Myocyte (in vitro differentiated cells): Measurements from ENCODE around the gene POLR3K. TPM values are rescaled to one million over a fixed set of nuclear protein-coding genes. Genes with fewer than 3 reads are reported as not detected.
A peak's percentile ranks its signal among the peaks of the same experiment; 100 is the strongest.

Source experiments
- DNase-seq: peaks from one replicate; pipeline ENCODE4 v3.0.0-alpha.2; 2012; ENCODE audit warnings: low read depth
- total RNA-seq: library from RNA; depleted of rRNA; stranded (reverse); fragments of >200 nt; gene quantifications from 2 replicates; pipeline ENCODE4 v1.2.3, GENCODE V29; 2014

Gene POLR3K
- total RNA-seq, 1 donor from 2014 or later, result 3.8 TPM

DNA sequence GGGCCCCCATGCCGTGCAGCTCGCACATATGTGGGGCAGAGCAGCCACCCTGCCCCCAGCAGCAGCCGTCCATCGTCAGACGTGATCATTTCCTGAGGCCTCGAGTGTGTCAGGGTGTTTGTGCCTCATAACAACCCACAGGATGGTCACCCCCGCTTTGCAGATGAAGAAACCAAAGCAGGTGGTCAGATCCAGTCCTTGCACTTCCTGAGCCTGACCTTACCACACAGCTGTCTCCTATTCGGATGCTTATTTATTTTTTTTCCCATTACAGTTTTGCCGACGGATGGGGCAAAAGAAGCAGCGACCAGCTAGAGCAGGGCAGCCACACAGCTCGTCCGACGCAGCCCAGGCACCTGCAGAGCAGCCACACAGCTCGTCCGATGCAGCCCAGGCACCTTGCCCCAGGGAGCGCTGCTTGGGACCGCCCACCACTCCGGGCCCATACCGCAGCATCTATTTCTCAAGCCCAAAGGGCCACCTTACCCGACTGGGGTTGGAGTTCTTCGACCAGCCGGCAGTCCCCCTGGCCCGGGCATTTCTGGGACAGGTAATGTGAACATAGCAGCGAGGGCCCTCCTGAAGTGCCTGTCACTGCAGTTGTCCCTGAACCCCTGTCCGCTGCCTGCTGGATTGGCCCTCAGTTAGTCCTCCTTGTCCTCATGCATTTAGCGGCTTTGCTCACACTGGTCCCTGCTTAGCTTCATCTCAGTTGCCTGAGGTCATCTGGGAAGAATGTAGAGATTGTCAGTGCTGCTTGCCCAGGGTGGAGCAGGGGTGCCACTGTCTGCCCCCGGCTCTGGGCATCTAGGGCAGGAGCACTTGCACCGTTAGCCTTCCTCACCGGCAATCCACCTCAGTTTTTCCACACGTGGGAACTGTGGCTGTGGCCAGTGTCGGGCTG, 26.0 kb upstream of the POLR3K start:
- DNase-seq, result peak; percentile 75

DNA sequence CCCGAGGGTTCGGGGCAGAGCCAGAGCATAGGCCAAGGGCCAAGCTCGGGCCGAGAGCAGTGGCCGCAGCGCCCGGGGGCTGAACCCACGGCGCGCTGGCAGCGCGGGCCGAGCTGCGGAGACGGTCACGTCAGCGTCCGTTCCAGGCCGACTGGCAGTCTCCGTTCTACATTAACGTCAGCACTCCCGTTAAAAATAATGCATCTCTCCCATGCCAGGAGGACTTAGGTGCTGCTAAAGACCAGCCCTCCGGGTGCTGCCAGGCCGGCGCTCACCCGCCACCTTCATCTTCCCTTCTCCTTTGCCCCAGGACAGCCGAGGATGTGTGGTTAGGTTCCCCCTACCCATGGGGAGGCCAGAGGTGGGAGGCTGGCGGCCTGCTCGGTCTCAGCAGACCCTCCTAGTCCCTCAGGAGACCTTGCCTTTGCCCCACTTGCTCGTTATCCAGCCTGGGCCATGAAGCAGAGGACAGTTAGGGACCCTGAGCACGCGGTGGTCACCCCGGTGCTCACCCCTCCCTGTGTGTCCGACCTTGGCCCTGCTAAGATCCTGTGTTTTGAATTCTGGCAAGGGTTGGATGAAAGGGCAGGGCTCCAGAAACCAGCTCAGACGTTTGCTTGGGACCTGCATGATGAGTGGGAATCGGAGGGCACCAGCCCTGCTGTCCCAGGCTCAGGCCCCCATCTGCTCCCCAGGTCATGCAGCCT, 25.2 kb upstream of the POLR3K start:
- peak; percentile 39 for DNase-seq

DNA sequence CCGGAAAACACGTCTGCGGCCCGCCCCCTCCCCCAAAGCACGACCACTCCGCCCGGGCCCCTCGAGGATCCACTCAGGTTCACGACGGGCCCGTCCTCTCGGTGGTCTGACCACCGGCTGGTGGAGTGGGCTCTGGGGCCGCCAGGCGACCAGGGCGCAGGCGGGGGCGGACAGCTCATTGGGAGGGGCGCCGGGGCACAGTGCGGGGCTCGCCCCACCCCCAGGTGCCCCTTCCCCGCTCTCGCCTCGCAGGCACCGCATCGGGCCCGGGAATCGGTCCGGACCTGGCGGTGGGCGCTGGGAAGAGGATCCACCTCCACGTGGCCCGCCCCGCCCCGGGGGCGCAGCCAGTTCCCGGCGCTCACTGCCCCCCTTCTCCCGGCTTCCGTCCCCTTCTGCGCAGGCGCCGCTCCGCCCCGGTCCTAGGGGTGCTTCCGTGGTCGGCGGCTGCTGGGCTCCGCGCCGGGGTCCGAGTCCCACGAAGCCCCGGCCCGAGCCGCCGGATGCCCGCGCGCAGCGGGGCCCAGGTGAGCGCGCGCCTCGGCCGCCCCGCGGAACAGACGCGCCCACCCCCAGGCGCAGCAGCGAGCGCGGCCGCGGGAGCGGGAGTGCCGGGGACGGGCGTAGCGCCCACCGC, 24.5 kb upstream of the POLR3K start, which contains the start of gene MPG:
Gene MPG (plus strand): TSS at position 419 of the 637 bp plus-strand sequence. CDS start 85 bp downstream, at position 504.
- DNase-seq, result peak; percentile 87

DNA sequence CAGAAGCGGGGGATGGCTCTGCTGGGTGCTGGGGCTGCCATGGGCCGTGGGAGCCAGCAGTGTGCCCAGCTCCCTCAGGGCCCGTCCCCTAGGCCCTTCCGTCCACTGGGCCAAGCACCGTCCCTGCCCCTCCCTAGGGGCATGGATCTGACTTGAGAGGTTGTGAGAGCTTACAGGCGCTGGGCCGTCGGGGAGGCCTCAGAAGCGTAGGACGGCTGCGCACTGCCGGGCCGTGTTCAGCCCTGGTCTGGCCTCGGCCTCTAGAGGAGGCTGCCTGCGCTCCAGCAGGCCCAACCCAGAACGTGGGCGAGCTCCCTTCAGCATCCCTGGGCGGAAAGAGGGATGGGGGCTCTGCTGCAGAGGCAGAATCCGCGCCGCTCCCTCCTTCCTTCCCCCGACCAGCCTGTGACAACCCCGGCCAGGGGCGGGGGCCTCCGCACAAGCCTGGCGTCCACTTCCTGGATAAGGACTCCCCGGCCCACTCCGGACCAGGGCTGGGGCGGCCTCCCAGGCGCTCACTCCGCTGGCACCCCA, 23.9 kb upstream of the POLR3K start:
- peak; percentile 42 for DNase-seq

DNA sequence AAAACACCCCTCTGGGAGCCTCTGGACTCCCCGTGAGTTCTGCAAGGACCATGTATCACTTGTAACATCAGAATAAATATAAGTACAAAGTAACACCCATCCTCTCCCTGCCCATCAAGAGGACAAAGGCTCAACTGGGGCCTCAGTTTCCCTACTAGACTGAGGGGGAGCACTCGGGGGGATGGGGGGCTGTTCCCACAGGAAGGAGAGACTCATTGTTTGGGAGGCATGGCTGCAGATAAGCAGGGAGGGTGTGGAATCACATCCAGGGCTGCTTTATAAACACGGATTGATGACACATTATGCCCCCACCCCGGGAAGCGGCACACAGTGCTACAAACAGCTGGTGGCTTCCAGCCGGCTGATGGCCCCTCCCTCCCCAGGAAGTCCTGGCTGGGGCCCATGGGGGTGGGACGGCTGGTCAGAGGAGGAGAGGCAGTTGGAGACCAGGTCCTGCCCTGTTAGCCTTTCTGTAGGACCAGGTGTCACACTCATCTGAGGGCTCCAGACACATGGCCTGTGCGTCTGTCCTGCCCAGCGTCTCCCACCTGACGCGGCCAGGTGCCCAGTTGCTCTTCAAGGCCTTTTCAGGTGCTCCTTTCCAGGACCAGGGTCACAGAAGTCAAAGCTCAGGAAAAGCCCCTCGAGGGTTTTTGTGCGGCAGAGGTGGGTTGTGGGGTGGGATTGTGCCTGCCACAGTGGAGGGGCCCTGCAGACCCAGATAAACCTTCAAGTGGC, 23.3 kb upstream of the POLR3K start:
- DNase-seq, result peak; percentile 92

DNA sequence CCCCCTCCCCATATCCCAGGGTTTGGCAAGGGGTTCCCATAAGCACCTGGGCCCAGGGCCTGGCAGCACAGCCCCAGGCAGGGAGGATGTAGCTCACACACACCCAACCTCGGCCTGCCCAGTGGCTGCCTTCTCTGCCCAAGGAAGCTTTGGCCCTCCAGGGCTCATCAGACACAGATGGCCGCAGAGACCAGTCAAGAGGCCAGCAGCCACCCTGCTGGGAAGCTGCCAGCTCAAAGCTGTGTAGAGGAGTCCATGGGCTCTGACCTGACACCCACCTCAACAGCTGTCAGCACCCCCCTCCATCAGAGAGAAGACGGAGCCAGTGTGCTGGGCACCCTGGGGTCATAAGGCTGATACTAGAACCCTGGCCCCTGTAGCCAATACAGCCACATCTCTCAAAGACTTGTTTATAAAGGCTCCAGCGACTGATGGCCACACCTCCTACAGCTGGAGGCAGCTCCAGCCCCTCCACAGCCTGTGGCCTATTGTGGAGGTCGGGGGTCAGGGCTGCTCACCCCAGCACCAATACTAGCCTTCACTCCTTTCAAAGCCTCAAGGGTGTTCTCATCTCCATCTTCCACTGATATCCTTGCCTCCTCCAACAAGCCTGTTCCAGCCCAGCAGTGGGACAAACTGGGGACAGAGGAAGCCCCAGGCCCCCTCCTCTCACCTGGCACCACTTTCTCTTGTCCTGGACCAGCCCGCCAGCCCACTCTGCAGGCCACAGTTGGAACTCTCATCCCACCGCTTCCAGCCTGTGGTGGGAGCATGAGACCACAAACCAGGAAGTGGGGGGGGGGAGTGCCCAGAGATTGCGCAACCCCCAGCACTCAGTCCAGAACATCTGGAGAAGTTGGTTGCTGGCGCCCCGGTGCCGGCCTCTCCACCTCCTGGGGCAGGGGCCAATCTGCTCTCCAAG, 22.4 kb upstream of the POLR3K start:
- peak; percentile 79 for DNase-seq

DNA sequence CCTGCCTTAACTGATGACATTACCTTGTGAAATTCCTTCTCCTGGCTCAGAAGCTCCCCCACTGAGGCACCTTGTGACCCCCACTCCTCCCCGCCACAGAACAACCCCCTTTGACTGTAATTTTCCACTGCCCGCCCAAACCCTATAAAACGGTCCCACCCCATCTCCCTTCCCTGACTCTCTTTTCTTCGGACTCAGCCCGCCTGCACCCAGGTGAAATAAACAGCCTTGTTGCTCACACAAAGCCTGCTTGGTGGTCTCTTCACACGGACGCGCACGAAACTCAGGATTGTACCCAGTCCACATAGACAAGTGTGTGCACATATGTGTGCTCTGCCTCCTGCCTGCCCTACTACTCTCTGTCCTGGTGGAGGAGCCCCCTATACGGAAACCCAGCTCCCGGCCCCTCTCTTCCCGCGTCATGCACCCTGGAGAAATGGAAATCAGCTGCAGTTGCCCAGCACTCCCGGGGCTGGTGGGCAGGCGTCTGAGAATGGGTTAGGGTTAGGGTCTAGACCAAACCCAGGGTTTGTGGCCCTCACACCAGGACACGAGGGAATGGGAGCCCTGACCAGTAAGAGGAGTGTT, 21.4 kb upstream of the POLR3K start:
- no peak for DNase-seq

DNA sequence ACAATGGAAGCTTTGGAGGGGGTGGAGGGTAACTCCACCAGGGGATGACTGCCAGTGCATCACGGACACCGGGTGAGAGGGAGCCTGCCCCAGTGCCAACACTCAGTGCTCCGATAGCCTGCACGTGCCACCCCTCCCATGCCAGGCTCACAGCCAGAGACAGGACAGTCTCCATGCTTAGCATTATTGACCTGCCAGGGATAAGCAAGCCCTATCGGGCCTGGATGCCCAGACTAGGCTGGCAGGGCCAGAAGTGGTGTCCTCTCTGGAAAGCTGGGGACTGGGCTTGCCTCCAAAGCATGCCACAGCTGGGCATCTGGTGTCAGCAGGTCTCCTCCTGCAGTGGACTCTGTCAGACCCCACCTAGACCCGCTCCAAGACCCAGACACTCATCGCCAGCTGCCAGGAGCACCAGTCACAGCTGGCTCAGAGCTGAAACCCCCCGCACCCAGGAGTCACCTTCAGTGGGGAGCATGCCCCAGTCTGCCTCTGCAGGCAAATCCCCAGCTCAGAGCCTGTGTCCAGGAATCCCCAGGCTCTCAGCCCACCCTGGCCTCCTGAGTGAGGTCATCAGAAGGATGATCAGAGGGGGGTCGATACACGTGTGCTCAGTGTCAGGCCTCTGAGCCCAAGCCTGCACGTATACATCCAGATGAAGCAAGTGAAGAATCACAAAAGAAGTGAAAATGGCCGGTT, 20.8 kb upstream of the POLR3K start:
- DNase-seq, result no peak

DNA sequence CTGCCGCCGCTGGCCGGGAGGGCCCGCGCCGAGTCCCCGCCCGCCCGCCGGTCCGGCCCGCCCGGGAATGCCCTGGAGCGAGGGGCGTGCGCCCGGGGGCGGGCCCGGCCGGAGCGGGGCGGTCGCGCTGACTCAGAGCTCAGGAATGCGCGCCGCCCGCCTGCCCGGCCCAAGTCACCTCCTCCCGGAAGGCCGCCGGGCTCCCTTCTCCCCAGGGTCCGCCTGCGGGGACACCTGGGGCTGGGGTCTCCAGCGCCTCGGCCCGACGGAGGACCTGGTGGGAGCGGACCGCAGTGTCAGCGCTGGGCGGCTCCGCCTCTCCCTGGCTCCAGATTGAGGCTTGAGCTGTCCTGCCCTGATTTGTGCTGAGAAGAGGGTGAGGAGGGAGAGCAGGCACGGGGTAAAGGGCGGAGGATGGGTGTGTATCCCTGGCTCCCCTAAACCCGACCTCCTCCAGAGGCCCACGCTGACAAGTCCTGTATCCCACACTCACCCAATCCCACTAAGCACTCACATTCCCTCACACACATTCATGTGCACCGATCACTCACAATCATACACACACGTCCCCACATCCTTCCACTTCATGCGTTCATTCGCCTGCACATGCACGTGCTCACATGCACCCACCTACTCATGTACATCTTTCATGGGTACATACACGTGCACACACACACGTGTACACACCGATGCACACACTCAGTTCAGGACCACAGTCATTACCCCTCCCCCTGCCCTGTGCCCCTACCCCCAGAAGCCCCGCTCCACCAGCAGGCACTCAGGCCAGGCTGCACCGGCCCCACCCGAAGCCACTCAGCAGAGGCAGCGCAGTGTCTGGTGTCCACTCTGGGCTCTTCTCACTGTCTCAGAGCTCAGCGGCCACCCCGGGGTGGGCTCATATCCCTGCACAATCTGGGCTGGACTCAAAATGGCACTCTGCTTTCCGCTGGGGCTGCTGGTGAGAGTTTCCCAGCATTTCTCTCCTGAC, 19.4 kb upstream of the POLR3K start, which contains the start of gene RHBDF1:
Gene RHBDF1 (minus strand): TSS at position 71 of the 988 bp plus-strand sequence. CDS start 7,616 bp downstream, outside the sequence.
- peak; percentile 67 for DNase-seq

DNA sequence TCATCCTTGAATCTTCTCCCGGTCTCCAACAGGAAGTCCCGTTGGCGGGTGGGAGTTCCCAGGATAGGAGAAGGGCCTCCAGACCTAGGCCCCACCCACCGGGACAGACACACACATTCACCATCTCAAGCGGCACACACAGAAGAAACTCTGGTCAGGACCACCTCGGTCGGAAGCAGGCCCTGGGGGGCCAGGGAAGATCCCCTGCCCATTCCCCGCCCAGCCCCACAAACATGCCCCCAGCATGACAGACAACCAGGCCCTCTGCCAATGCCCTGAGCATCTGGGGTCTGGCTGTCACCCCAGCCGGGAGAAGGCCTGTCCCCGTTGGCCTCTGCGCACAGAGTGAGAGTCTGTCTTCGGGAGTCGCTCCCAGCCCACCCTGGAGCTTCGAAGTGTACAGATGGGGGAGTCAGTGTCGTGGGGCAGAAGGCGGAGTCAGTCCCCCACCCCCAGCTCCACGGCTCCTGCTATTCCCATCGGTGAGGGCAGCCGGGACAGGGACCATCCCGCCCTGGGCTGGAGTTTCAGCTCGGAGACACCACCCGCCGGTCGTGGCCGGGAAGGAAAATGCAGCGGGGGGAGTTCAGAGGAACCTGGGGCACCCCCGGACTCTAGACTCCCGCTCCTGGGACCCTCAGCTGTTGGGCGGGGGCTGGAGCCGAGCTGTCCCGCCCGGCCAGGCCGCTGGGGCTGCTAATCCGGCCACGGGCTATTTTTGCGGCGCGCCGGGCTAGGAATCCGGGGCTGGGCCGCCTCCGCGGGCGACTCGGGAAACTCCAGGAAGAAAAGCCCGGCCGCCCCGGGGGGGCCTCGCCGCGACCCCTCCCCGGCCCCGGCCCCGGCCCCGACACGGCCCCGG, 18.4 kb upstream of the POLR3K start:
- DNase-seq, result peak; percentile 80

DNA sequence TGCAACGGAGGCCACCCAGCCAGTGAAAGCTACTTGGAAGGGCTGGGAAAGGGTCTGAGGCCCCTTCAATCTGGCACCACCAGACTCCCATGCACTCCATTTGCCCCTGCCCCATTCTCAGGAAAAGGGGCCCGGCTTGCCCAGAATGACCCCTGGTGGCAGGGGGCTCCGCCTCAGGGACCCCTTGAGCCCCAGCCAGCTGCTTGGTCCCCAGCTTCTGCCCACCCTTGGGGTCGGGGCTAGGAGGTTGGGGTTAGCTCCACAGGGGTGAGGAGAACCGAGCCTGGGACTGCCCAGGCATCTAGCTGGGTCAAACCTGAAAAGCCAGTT, 17.8 kb upstream of the POLR3K start:
- no peak for DNase-seq

DNA sequence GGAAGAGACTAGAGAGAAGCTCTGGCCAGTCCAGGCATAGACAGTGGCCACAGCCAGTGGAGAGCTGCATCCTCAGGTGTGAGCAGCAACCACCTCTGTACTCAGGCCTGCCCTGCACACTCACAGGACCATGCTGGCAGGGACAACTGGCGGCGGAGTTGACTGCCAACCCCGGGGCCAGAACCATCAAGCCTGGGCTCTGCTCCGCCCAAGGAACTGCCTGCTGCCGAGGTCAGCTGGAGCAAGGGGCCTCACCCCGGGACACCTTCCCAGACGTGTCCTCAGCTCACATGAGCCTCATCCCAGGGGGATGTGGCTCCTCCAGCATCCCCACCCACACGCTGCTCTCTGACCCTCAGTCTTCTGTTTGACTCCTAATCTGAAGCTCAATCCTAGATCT, 15.8 kb upstream of the POLR3K start:
- no peak for DNase-seq

DNA sequence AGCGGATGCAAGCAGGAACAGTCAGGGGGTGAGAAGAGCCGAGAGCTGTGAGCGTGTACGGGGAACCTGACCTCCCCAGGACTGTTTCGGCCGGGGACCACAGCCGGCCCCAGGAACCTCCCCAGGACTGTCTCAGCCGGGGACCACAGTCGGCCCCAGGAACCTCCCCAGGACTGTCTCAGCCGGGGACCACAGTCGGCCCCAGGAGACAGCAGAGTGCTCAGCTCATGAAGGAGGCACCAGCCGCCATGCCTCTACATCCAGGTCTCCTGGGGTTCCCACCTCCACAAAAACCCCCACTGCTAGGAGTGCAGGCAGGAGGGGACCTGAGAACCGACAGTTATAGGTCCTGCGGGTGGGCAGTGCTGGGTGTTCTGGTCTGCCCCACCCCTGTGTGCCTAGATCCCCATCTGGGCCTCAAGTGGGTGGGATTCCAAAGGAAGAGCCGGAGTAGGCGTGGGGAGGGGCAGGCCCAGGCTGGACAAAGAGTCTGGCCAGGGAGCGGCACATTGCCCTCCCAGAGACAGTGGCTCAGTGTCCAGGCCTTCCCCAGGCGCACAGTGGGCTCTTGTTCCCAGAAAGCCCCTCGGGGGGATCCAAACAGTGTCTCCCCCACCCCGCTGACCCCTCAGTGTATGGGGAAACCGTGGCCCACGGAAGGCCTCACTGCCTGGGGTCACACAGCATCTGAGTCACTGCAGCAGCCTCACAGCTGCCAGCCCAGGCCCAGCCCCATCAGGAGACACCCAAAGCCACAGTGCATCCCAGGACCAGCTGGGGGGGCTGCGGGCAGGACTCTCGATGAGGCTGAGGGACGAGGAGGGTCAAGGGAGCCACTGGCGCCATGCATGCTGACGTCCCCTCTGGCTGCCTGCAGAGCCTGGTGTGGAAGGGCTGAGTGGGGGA, 14.7 kb upstream of the POLR3K start:
- peak; percentile 91 for DNase-seq

DNA sequence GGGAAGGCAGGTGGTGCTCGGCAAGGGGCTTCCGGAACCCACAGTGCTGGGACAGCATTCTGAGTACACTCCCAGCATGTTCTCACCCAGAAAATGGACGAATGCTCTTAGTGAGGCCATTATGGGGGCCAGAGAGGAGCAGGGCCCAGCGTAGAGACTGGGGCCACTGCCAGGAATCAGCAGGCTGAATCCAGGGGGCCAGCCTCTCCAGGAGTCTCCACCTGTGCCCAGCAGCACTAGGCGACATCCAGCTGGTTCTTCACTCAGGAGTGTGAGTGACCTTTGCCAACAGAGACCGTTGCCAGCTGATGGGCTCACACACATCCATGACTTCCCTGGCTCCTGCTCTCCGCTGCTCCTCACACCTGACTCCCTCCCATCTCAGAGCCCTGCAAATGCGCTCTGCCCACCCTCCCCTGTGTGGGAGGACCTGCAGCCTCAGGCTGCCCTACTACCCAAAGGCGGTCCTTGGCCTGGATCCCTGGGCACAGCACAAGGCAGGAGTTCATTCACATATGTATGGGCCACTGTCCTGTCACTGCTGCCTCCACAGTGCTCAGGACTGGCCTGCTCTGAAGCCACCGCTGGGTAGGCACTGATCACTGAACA, 13.9 kb upstream of the POLR3K start:
- no peak for DNase-seq
